ENCODE results near the gene FAIM2. TPM values are rescaled to one million over a fixed set of nuclear protein-coding genes. Genes with fewer than 3 reads are reported as not detected.

FAIM2 gene
- total RNA-seq, 4 donors from 2014 or later, result 0.38 to 0.65 (median 0.56) TPM; not detected in 1

GRCh38 chr12:49891476-49891875 is 12.2 kb downstream of the FAIM2 start:
- no peaks in the 10 kb centered on the region for H3K9me3 ChIP-seq
- peaks cover 21% of the 10 kb centered on the region for H3K4me1 ChIP-seq
- no peak for TF ChIP-seq CTCF (IDR thresholded peaks at IDR 0.05)
- no peak for TF ChIP-seq POLR2AphosphoS5 (IDR thresholded peaks at IDR 0.05)
- no peak for TF ChIP-seq POLR2A (IDR thresholded peaks at IDR 0.05)
- TF ChIP-seq EP300 (IDR thresholded peaks at IDR 0.05), result no peak
- no peaks in the 10 kb centered on the region for H3K27me3 ChIP-seq
- DNase-seq (ENCODE audit: low spot score in 2 of 2), result no peak
- no peak overlapping the region for H3K4me3 ChIP-seq
- H3K36me3 ChIP-seq, result no peaks in the 10 kb centered on the region
- H3K27ac ChIP-seq, result no peak overlapping the region
- WGBS, result 78% methylated on average over 6 of the region's 6 CpGs

- Histone ChIP-seq H3K9me3 (no peaks in the 10 kb centered on the region), H3K27me3 (no peaks in the 10 kb centered on the region), H3K27ac (no peak overlapping the region), H3K4me3 (no peak overlapping the region), H3K36me3 (no peaks in the 10 kb centered on the region), H3K4me1 (peaks cover 20% of the 10 kb centered on the region)
- no peak for TF ChIP-seq EP300 (IDR thresholded peaks at IDR 0.05)
- TF ChIP-seq CTCF (IDR thresholded peaks at IDR 0.05), result no peak
- 58% methylated on average over 1 of the region's 2 CpGs for WGBS
- DNase-seq (ENCODE audit: low spot score in 2 of 2), result no peak
These were observed 12.7 kb downstream of the FAIM2 start for GRCh38 chr12:49891012-49891411.

GRCh38 chr12:49890096-49890461 is 13.6 kb downstream of the FAIM2 start:
- Histone ChIP-seq H3K4me3 (no peak overlapping the region), H3K4me1 (peaks cover 13% of the 10 kb centered on the region), H3K27ac (no peak overlapping the region), H3K27me3 (no peaks in the 10 kb centered on the region), H3K36me3 (no peaks in the 10 kb centered on the region), H3K9me3 (no peaks in the 10 kb centered on the region)
- no peak for TF ChIP-seq CTCF (IDR thresholded peaks at IDR 0.05)
- TF ChIP-seq POLR2A (IDR thresholded peaks at IDR 0.05), result no peak
- no peak for TF ChIP-seq POLR2AphosphoS5 (IDR thresholded peaks at IDR 0.05)
- no peak for TF ChIP-seq EP300 (IDR thresholded peaks at IDR 0.05)
- WGBS, result 66% methylated on average over 4 of the region's 4 CpGs
- DNase-seq (ENCODE audit: low spot score in 2 of 2), result no peak

GRCh38 chr12:49889361-49890095 is 14.2 kb downstream of the FAIM2 start:
- DNase-seq (ENCODE audit: low spot score in 2 of 2), result no peak
- WGBS, result 48% methylated on average over 2 of the region's 10 CpGs
- Histone ChIP-seq H3K36me3 (no peaks in the 10 kb centered on the region), H3K27ac (no peak overlapping the region), H3K9me3 (no peaks in the 10 kb centered on the region), H3K4me3 (no peak overlapping the region), H3K27me3 (no peaks in the 10 kb centered on the region), H3K4me1 (peaks cover 8% of the 10 kb centered on the region)
- no peak for TF ChIP-seq CTCF (IDR thresholded peaks at IDR 0.05)
- no peak for TF ChIP-seq POLR2A (IDR thresholded peaks at IDR 0.05)
- no peak for TF ChIP-seq EP300 (IDR thresholded peaks at IDR 0.05)
- no peak for TF ChIP-seq POLR2AphosphoS5 (IDR thresholded peaks at IDR 0.05)

GRCh38 chr12:49888461-49889151 is 15.1 kb downstream of the FAIM2 start:
- DNase-seq (ENCODE audit: low spot score in 2 of 2), result no peak
- H3K27me3 ChIP-seq, result no peaks in the 10 kb centered on the region

More at GRCh38 chr12:49888461-49889151, 15.1 kb downstream of the FAIM2 start:
- TF ChIP-seq CTCF (IDR thresholded peaks at IDR 0.05) (no peak), EP300 (IDR thresholded peaks at IDR 0.05) (no peak), POLR2AphosphoS5 (IDR thresholded peaks at IDR 0.05) (no peak), POLR2A (IDR thresholded peaks at IDR 0.05) (no peak)
- H3K4me1 ChIP-seq, result no peaks in the 10 kb centered on the region
- H3K27ac ChIP-seq, result no peak overlapping the region
- 71% methylated on average over 5 of the region's 13 CpGs for WGBS
- no peak overlapping the region for H3K4me3 ChIP-seq
- H3K36me3 ChIP-seq, result no peaks in the 10 kb centered on the region
- H3K9me3 ChIP-seq, result no peaks in the 10 kb centered on the region
